ENCODE measurements around the gene LILRA1.
"Not testable (repeated sequence)": the region's sequence is repeated elsewhere in the genome, so short reads cannot be mapped to it uniquely, and the experiment has no call there.

Gene LILRA1

DNA sequence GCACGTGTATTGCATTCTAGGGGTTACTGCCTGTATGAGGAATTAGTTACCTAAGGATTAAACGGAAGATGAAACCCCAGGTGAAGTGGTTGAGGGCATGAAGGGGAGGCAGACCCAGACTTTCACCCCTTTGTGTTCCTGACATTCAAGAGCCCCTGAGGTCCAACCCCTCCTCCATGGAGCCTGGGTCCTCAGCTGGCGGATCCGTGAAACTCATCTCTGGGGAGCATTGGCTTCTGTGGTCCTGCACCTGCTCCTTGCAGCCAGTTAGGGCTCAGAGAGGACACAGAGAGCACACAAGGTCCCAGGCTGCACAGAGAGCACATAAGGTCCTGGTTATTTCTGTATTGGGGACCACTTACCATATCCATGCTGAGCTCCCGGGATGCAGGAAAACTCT, 7.0 kb upstream of the LILRA1 start:
- TF ChIP-seq, protein P1, sequence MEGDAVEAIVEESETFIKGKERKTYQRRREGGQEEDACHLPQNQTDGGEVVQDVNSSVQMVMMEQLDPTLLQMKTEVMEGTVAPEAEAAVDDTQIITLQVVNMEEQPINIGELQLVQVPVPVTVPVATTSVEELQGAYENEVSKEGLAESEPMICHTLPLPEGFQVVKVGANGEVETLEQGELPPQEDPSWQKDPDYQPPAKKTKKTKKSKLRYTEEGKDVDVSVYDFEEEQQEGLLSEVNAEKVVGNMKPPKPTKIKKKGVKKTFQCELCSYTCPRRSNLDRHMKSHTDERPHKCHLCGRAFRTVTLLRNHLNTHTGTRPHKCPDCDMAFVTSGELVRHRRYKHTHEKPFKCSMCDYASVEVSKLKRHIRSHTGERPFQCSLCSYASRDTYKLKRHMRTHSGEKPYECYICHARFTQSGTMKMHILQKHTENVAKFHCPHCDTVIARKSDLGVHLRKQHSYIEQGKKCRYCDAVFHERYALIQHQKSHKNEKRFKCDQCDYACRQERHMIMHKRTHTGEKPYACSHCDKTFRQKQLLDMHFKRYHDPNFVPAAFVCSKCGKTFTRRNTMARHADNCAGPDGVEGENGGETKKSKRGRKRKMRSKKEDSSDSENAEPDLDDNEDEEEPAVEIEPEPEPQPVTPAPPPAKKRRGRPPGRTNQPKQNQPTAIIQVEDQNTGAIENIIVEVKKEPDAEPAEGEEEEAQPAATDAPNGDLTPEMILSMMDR (IDR thresholded peaks at IDR 0.05; ENCODE audit: low read depth, low read length, missing control alignments), result no peak
- no peak overlapping the region for H3K4me3 ChIP-seq (replicated peaks; ENCODE audit: low read depth, low read length)
- no peak for DNase-seq (ENCODE audit: extremely low read depth, low read depth)

DNA sequence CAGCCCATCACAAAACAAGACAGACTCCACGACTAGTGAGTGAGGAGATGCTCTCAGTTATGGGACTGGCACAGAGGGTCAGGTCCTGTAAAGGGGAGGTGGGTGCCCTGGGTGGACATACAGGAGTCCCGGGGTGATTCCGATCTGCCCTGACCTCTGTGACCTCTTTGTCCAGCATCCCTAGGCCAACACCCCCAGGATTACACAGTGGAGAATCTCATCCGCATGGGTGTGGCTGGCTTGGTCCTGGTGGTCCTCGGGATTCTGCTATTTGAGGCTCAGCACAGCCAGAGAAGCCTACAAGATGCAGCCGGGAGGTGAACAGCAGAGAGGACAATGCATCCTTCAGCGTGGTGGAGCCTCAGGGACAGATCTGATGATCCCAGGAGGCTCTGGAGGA, 6.4 kb upstream of the LILRA1 start:
- TF ChIP-seq, protein P1 (IDR thresholded peaks at IDR 0.05; ENCODE audit: low read depth, low read length, missing control alignments), result no peak
- DNase-seq (ENCODE audit: extremely low read depth, low read depth), result no peak
- H3K4me3 ChIP-seq (replicated peaks; ENCODE audit: low read depth, low read length), result no peak overlapping the region

GRCh38 chr19:54593931-54594626, 647 bp downstream of the LILRA1 start:
- H3K4me3 ChIP-seq (replicated peaks; ENCODE audit: low read depth, low read length); DNase-seq (ENCODE audit: extremely low read depth, low read depth): not testable (repeated sequence)

DNA sequence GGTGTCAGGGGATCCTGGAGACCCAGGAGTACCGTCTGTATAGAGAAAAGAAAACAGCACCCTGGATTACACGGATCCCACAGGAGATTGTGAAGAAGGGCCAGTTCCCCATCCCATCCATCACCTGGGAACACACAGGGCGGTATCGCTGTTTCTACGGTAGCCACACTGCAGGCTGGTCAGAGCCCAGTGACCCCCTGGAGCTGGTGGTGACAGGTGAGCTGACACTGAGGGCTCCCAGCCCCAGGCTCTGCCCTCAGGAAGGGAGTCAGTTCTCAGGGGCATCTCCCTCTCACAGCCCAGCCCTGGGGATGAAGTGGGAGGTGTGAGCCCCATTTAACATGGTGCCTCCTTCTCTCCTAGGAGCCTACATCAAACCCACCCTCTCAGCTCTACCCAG, 1.3 kb downstream of the LILRA1 start:
- TF ChIP-seq, protein P1 (IDR thresholded peaks at IDR 0.05; ENCODE audit: low read depth, low read length, missing control alignments), result no peak
- H3K4me3 ChIP-seq (replicated peaks; ENCODE audit: low read depth, low read length), result no peak overlapping the region
- DNase-seq (ENCODE audit: extremely low read depth, low read depth), result no peak

GRCh38 chr19:54595680-54596436, 2.4 kb downstream of the LILRA1 start:
- DNase-seq (ENCODE audit: extremely low read depth, low read depth); H3K4me3 ChIP-seq (replicated peaks; ENCODE audit: low read depth, low read length): not testable (repeated sequence)

DNA sequence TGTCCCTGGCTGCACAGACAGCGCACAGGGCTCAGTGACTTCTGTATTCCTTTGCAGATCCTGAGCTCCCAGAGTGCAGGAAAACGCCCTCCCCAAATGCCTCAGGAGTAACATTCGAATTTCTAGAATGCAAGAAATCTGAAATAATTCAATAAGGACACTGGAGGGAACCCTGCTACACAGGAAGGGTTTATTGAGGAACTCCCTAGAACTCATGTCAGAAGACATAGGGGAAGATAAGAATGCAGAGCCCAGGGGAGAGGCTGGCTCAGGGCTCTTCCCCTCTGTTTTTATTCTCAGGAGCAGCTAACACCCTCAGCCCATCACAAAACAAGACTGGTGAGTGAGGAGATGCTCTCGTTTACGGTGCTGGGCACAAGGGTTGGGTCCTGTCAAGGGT, 6.8 kb downstream of the LILRA1 start:
- no peak for DNase-seq (ENCODE audit: extremely low read depth, low read depth)
- no peak overlapping the region for H3K4me3 ChIP-seq (replicated peaks; ENCODE audit: low read depth, low read length)
- TF ChIP-seq, protein P1 (IDR thresholded peaks at IDR 0.05; ENCODE audit: low read depth, low read length, missing control alignments), result no peak

DNA sequence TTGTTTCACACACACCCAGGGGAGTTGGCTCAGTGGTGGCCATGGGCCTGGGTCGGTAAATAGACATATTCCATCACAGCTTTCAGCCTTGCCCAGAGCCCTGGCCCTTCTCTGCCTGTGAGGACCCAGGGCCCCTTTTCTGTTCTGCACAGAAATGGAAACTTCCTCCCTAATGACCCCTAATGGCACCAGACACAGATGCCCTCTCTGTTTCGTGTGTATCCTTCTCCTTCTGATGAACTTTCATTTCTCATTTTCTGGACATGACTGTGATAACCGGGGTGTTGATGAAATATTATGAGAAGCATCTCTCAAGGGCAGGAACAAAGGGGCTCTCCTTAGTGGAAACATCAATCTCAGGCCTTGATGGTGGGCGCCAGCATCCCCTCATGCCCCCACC, 12.8 kb downstream of the LILRA1 start:
- TF ChIP-seq, protein P1 (IDR thresholded peaks at IDR 0.05; ENCODE audit: low read depth, low read length, missing control alignments), result no peak
- no peak for DNase-seq (ENCODE audit: extremely low read depth, low read depth)
- no peak overlapping the region for H3K4me3 ChIP-seq (replicated peaks; ENCODE audit: low read depth, low read length)

Data from HFF-Myc (cell line).